Measurements from ENCODE around the gene TMC7. TPM values are rescaled to one million over a fixed set of nuclear protein-coding genes. Genes with fewer than 3 reads are reported as not detected.

TMC7 gene
- total and polyA plus RNA-seq, 2 of the 13 experiments (the other 11 are each of a cell fraction or from before 2014, with no cell fraction given): 1.2 to 5.1 TPM

GRCh38 chr16:18955874-18956580, 27.7 kb upstream of the TMC7 start (continued):
- TF ChIP-seq SNAPC4 (CRISPR knock-in tag; IDR thresholded peaks at IDR 0.05) (peak; percentile 52; the same call in 1 of the 2 replicates), MXD1 (CRISPR knock-in tag; IDR thresholded peaks at IDR 0.05) (peak; percentile 31; the same call in 1 of the 2 replicates), GATA4 (IDR thresholded peaks at IDR 0.05; ENCODE audit: borderline replicate concordance, low read depth) (peak; percentile 26; the same call in 1 of the 2 replicates), POLR2A (IDR thresholded peaks at IDR 0.05; ENCODE audit: insufficient read depth in 1 of 2, low read depth in 2 of 2, low read length in 2 of 2) (peak; percentile 26 to 76; a peak in 2 of 4 replicates), KLF12 (CRISPR knock-in tag; IDR thresholded peaks at IDR 0.05; ENCODE audit: borderline replicate concordance) (peak; percentile 33; the same call in 1 of the 2 replicates), THAP9 (CRISPR knock-in tag; IDR thresholded peaks at IDR 0.05; ENCODE audit: borderline replicate concordance) (peak; percentile 64; the same call in 1 of the 2 replicates), UBTF (CRISPR knock-in tag; IDR thresholded peaks at IDR 0.05) (peak; percentile 47; the same call in 1 of the 2 replicates), ZFX (CRISPR knock-in tag; IDR thresholded peaks at IDR 0.05; ENCODE audit: low read depth) (peak; percentile 27), CAMTA2 (CRISPR knock-in tag; IDR thresholded peaks at IDR 0.05; ENCODE audit: borderline replicate concordance) (peak; percentile 59; the same call in 1 of the 2 replicates), ZNF713 (CRISPR knock-in tag; IDR thresholded peaks at IDR 0.05) (0 out of 2 replicates have a peak, but pooled peaks have one; percentile 45), HOXA3 (CRISPR knock-in tag; IDR thresholded peaks at IDR 0.05) (peak; percentile 54), SP4 (CRISPR knock-in tag; IDR thresholded peaks at IDR 0.05) (0 out of 2 replicates have a peak, but pooled peaks have one; percentile 31), ONECUT2 (CRISPR knock-in tag; IDR thresholded peaks at IDR 0.05) (0 out of 2 replicates have a peak, but pooled peaks have one; percentile 21)
